CD14-positive monocyte (primary cell): ENCODE results near the gene MLN. TPM values are rescaled to one million over a fixed set of nuclear protein-coding genes. Genes with fewer than 3 reads are reported as not detected.

Experiments used
- DNase-seq, 3 donors: peaks; one replicate each; pipeline ENCODE4 v3.0.0-alpha.2; 2011 to 2022
- H2AFZ ChIP-seq: 2 replicates; pipeline ENCODE4 v1.6.0; 2012; ENCODE audit warnings: mild to moderate bottlenecking, low read depth, low read length, inconsistent platforms; ENCODE audit not compliant: insufficient read depth, poor library complexity, severe bottlenecking
- H3K27ac ChIP-seq, 2 donors: 1 replicate in 1 of 2; 2 replicates in 1 of 2; pipeline ENCODE4 v1.5.1; 2012 to 2013; ENCODE audit warnings: low read length in 2 of 2, control low read depth in 1 of 2, inconsistent platforms in 1 of 2, low read depth in 1 of 2, mild to moderate bottlenecking in 1 of 2
- H3K27me3 ChIP-seq, 2 donors: one replicate each; pipeline versions ENCODE4 v1.6.0 to v1.6.1; 2011 to 2013; ENCODE audit warnings: low read length in 2 of 2; ENCODE audit not compliant: control insufficient read depth in 2 of 2, insufficient read depth in 2 of 2
- H3K36me3 ChIP-seq, 2 donors: replicated peaks in 1 of 2; 1 replicate in 1 of 2; 2 replicates in 1 of 2; pipeline versions ENCODE4 v1.5.1 to v1.6.1; 2012 to 2013; ENCODE audit warnings: low read length in 2 of 2, control low read depth in 1 of 2, inconsistent platforms in 1 of 2, mild to moderate bottlenecking in 1 of 2; ENCODE audit not compliant: insufficient read depth in 2 of 2, control insufficient read depth in 1 of 2
- H3K4me1 ChIP-seq, 2 donors: 1 replicate in 1 of 2; 2 replicates in 1 of 2; pipeline versions ENCODE4 v1.5.1 to v1.6.1; 2012 to 2013; ENCODE audit warnings: low read length in 2 of 2, control low read depth in 1 of 2, inconsistent platforms in 1 of 2, mild to moderate bottlenecking in 1 of 2, moderate library complexity in 1 of 2; ENCODE audit not compliant: insufficient read depth in 2 of 2, control insufficient read depth in 1 of 2
- H3K4me2 ChIP-seq: replicated peaks from 2 replicates; pipeline ENCODE3; 2012; ENCODE audit warnings: low read length, moderate library complexity, mild to moderate bottlenecking; ENCODE audit not compliant: poor library complexity, severe bottlenecking; ENCODE audit errors: extremely low read depth
- H3K4me3 ChIP-seq, 3 experiments: fragments of 200-600 bp in 1 of 3; sonication (generic) in 1 of 3; replicated peaks in 1 of 3; 1 replicate in 2 of 3; 2 replicates in 1 of 3; pipeline ENCODE4 v1.5.1; 2011 to 2013; ENCODE audit warnings: low read length in 3 of 3, mild to moderate bottlenecking in 3 of 3, control low read depth in 2 of 3, low read depth in 2 of 3, inconsistent platforms in 1 of 3, moderate library complexity in 1 of 3
- H3K79me2 ChIP-seq: 2 replicates; pipeline ENCODE4 v1.6.0; 2012; ENCODE audit warnings: mild to moderate bottlenecking, control low read depth, inconsistent platforms, low read length, moderate library complexity; ENCODE audit not compliant: insufficient read depth
- H3K9ac ChIP-seq: 2 replicates; pipeline ENCODE4 v1.6.0; 2017; ENCODE audit warnings: low read length, mild to moderate bottlenecking; ENCODE audit not compliant: insufficient read depth, poor library complexity, severe bottlenecking
- H3K9me3 ChIP-seq, 2 donors: replicated peaks in 1 of 2; 1 replicate in 1 of 2; 2 replicates in 1 of 2; pipeline versions ENCODE4 v1.5.1 to v1.6.1; 2012 to 2013; ENCODE audit warnings: low read length in 2 of 2, control low read depth in 1 of 2; ENCODE audit not compliant: control insufficient read depth in 1 of 2, insufficient read depth in 1 of 2
- H4K20me1 ChIP-seq: 2 replicates; pipeline ENCODE4 v1.6.0; 2012; ENCODE audit warnings: mild to moderate bottlenecking, low read length, control low read depth, moderate library complexity; ENCODE audit not compliant: insufficient read depth
- H3K27ac Mint-ChIP-seq, 7 donors: one replicate each; pipeline ENCODE4 v1.8.0; 2020; ENCODE audit warnings: mild to moderate bottlenecking in 7 of 7, mixed read lengths in 7 of 7, moderate library complexity in 6 of 7, inconsistent platforms in 2 of 7
- H3K27me3 Mint-ChIP-seq, 3 donors: one replicate each; pipeline ENCODE4 v1.8.0; 2021 to 2022; ENCODE audit warnings: low read depth in 3 of 3, mild to moderate bottlenecking in 3 of 3, mixed read lengths in 3 of 3, moderate library complexity in 3 of 3, inconsistent platforms in 1 of 3
- H3K36me3 Mint-ChIP-seq, 2 donors: one replicate each; pipeline ENCODE4 v1.8.0; 2020; ENCODE audit warnings: mixed read lengths in 2 of 2, inconsistent platforms in 1 of 2, mild to moderate bottlenecking in 1 of 2
- H3K4me1 Mint-ChIP-seq: one replicate; pipeline ENCODE4 v1.8.0; 2020; ENCODE audit warnings: mild to moderate bottlenecking, mixed read lengths
- H3K4me3 Mint-ChIP-seq, 2 donors: one replicate each; pipeline ENCODE4 v1.8.0; 2020; ENCODE audit warnings: mild to moderate bottlenecking in 2 of 2, mixed read lengths in 2 of 2, moderate library complexity in 1 of 2
- H3K9me3 Mint-ChIP-seq, 7 donors: one replicate each; pipeline ENCODE4 v1.8.0; 2020 to 2022; ENCODE audit warnings: mixed read lengths in 7 of 7, mild to moderate bottlenecking in 6 of 7, moderate library complexity in 6 of 7, inconsistent platforms in 2 of 7
- CTCF ChIP-seq: fragments of 200-600 bp; IDR thresholded peaks from one replicate; pipeline ENCODE4 v1.8.0; 2022; ENCODE audit warnings: antibody characterized with exemption, mild to moderate bottlenecking
- WGBS: methylation state at CpG from one replicate; pipeline ENCODE4 v1.1.5; 2013; ENCODE audit warnings: missing lambda C conversion rate; ENCODE audit not compliant: insufficient coverage; 5-methylcytosine and 5-hydroxymethylcytosine counted together
- intact Hi-C, 2 donors: fragments of 100-400 bp; cut with micrococcal nuclease; formaldehyde crosslinking; loops; one replicate each; pipeline versions ENCODE4 v1.15.0 to v1.15.1; 2023
- polyA plus RNA-seq, 3 donors: library from polyadenylated mRNA; depleted of rRNA in 1 of 3; unstranded in 2 of 3; stranded (reverse) in 1 of 3; fragments of 300-500 nt in 2 of 3; fragments of >200 nt in 1 of 3; fragmentation: Illumina TruSeq in 2 of 3; gene quantifications; 1 replicate in 2 of 3; 2 replicates in 1 of 3; pipeline ENCODE4 v1.2.3, GENCODE V29; 2012 to 2021

Gene MLN
- polyA plus RNA-seq, 3 donors, result not detected

GRCh38 chr6:33841868-33842267, 38.1 kb upstream of the MLN start:
- Histone ChIP-seq H3K79me2 (no peaks in the 10 kb centered on the region), H3K4me3 (no peak overlapping the region), H3K36me3 (no peaks in the 10 kb centered on the region), H3K9ac (no peak overlapping the region), H3K9me3 (peaks cover 0 to 5% of the 10 kb centered on the region in 2 donors), H4K20me1 (no peaks in the 10 kb centered on the region), H3K27ac (no peak overlapping the region), H2AFZ (no peak overlapping the region), H3K27me3 (no peaks in the 10 kb centered on the region), H3K4me1 (peaks cover 15 to 25% of the 10 kb centered on the region in 2 donors), H3K4me2 (no peak overlapping the region)
- TF ChIP-seq CTCF, result no peak
- H3K4me1 Mint-ChIP-seq, result peaks cover 25% of the 10 kb centered on the region
- no peak for DNase-seq
- no peak overlapping the region for H3K27ac Mint-ChIP-seq
- H3K9me3 Mint-ChIP-seq, result peaks cover 0 to 7% (median 4%) of the 10 kb centered on the region in 7 donors
- H3K4me3 Mint-ChIP-seq, result no peak overlapping the region
- H3K27me3 Mint-ChIP-seq, result peaks cover 7 to 11% (median 7%) of the 10 kb centered on the region in 3 donors
- no peaks in the 10 kb centered on the region for H3K36me3 Mint-ChIP-seq
- 100% methylated on average over 2 of the region's 4 CpGs for WGBS
- intact Hi-C loops, result no loop called here

GRCh38 chr6:33841070-33841469, 37.3 kb upstream of the MLN start:
- intact Hi-C loops, result no loop called here
- Histone ChIP-seq H3K9me3 (peaks cover 0 to 5% of the 10 kb centered on the region in 2 donors), H2AFZ (no peak overlapping the region), H3K36me3 (no peaks in the 10 kb centered on the region), H3K79me2 (no peaks in the 10 kb centered on the region), H3K27ac (no peak overlapping the region), H3K9ac (no peak overlapping the region), H3K4me2 (no peak overlapping the region), H4K20me1 (no peaks in the 10 kb centered on the region), H3K4me3 (no peak overlapping the region), H3K27me3 (no peaks in the 10 kb centered on the region), H3K4me1 (peaks cover 15 to 25% of the 10 kb centered on the region in 2 donors)
- Mint-ChIP-seq H3K9me3 (peaks cover 0 to 8% (median 4%) of the 10 kb centered on the region in 7 donors), H3K36me3 (no peaks in the 10 kb centered on the region), H3K27ac (no peak overlapping the region), H3K27me3 (peaks cover 5 to 12% (median 10%) of the 10 kb centered on the region in 3 donors), H3K4me3 (no peak overlapping the region), H3K4me1 (peaks cover 25% of the 10 kb centered on the region)
- WGBS, result no CpG with 5 or more reads among the region's 3 CpGs
- DNase-seq, result no peak
- no peak for TF ChIP-seq CTCF
